ENCODE measurements around the gene LDB2.

GRCh38 chr4:16757080-16757521, 141.3 kb downstream of the LDB2 start:
- TF ChIP-seq CTCF (conservative IDR thresholded peaks at IDR 0.05 in 1 of 2, IDR thresholded peaks at IDR 0.05 in 1 of 2; ENCODE audit: extremely low read depth in 1 of 2, insufficient read depth in 1 of 2, low read depth in 1 of 2, low read length in 2 of 2) (no peak), EZH2 (IDR thresholded peaks at IDR 0.05; ENCODE audit: borderline replicate concordance, low read length) (no peak)
